Prostate gland (tissue), 2 donors: Measurements from ENCODE around the gene SLC52A3. TPM values are rescaled to one million over a fixed set of nuclear protein-coding genes. Genes with fewer than 3 reads are reported as not detected.

Source experiments
- DNase-seq: peaks from one replicate; pipeline ENCODE4 v3.0.0-alpha.2; 2019; ENCODE audit warnings: low spot score
- H3K27ac ChIP-seq, 2 donors: fragments of 200-600 bp; sonication (generic); 2 replicates each; pipeline ENCODE4 v1.5.1; 2017 to 2019
- H3K27me3 ChIP-seq: fragments of 200-600 bp; sonication (generic); replicated peaks from 2 replicates; pipeline ENCODE4 v1.5.1; 2019; ENCODE audit not compliant: insufficient read depth
- H3K36me3 ChIP-seq, 2 donors: fragments of 200-600 bp; sonication (generic); 1 replicate in 1 of 2; 2 replicates in 1 of 2; pipeline versions ENCODE4 v1.5.1 to v1.8.1; 2017 to 2019
- H3K4me1 ChIP-seq: fragments of 200-600 bp; sonication (generic); replicated peaks from 2 replicates; pipeline ENCODE4 v1.5.1; 2019
- H3K4me3 ChIP-seq, 2 donors: fragments of 200-600 bp; sonication (generic); 2 replicates each; pipeline ENCODE4 v1.5.1; 2017 to 2019
- H3K9me3 ChIP-seq: fragments of 200-600 bp; sonication (generic); 2 replicates; pipeline ENCODE4 v1.5.1; 2017
- CTCF ChIP-seq, 4 experiments: fragments of 200-600 bp in 2 of 4; fragments of 450-650 bp in 2 of 4; sonication (generic) in 2 of 4; IDR thresholded peaks; 1 replicate in 3 of 4; 2 replicates in 1 of 4; pipeline ENCODE4 v1.5.1; 2016 to 2019; ENCODE audit warnings: antibody characterized with exemption in 4 of 4, mild to moderate bottlenecking in 2 of 4, moderate library complexity in 2 of 4
- POLR2A ChIP-seq: fragments of 450-650 bp; IDR thresholded peaks from one replicate; pipeline ENCODE4 v1.6.1; 2016; ENCODE audit warnings: antibody characterized with exemption, mild to moderate bottlenecking
- POLR2AphosphoS5 ChIP-seq: sonication (generic); formaldehyde crosslinking; IDR thresholded peaks from one replicate; pipeline ENCODE4 v1.6.1; 2017; ENCODE audit warnings: antibody characterized with exemption
- WGBS: methylation state at CpG from one replicate; pipeline ENCODE4 v1.1.5; 2018; 5-methylcytosine and 5-hydroxymethylcytosine counted together
- intact Hi-C: fragments of 100-400 bp; cut with DNase I; formaldehyde crosslinking; loops from one replicate; pipeline ENCODE4 v1.14.2; 2022
- total RNA-seq, 2 donors: library from RNA; depleted of rRNA; stranded (reverse); fragments of >200 nt; gene quantifications; one replicate each; pipeline ENCODE4 v1.1.0, GENCODE V29; 2016

SLC52A3 gene
- total RNA-seq, 2 donors from 2014 or later: 34.3 to 221 TPM

- Histone ChIP-seq H3K9me3 (no peaks in the 10 kb centered on the region), H3K4me3 (no peak overlapping the region), H3K36me3 (no peaks in the 10 kb centered on the region), H3K27me3 (no peaks in the 10 kb centered on the region), H3K27ac (no peak overlapping the region), H3K4me1 (no peaks in the 10 kb centered on the region)
- TF ChIP-seq POLR2A (no peak), POLR2AphosphoS5 (no peak), CTCF (IDR thresholded peaks at IDR 0.05) (no peak)
- 93% methylated on average over 24 of the region's 24 CpGs for WGBS
- no peak for DNase-seq
- intact Hi-C loops: no loop called here
Observed at GRCh38 chr20:761418-762381, 6.6 kb downstream of the SLC52A3 start.

DNA sequence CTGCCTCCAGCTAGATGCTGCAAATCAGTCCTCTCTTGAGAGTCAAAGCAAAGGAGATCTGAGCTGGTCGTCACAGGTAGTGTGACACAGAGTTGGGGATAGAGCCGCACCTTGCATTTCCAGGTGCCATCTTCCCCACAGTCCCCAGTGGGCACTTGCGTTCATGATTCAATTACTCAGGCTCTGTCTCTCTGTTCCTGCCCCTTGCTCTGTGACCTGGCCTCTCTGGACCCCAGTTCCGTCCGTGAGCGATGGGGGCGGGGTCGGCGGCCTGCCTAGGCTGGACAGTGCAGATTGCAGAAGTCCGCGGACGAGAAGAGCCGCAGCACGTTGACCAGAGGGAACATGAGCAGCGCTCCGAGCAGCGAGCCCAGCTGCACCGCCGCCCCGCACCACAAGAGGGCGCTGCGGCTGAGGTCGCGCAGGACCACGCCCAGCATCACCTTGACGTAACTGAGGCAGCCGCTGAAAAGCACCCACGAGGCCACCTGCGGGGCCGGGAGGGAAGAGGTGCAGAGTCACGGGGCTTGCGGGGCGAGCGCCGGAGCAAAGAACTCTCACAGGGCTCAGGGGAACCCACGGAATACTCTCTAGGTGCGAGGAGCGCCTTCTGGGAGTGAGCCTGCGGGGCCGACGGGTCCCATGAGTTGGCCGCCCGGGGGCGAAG is 7.4 kb downstream of the SLC52A3 start:
- TF ChIP-seq CTCF (IDR thresholded peaks at IDR 0.05): peak; percentile 30 to 51 (median 46)
- TF ChIP-seq POLR2AphosphoS5: no peak

GRCh38 chr20:757506-757905 is 10.8 kb downstream of the SLC52A3 start:
- 44% methylated on average over 3 of the region's 3 CpGs for WGBS
- no peaks in the 10 kb centered on the region for H3K4me1 ChIP-seq
- intact Hi-C loops: no loop called here
- no peak overlapping the region for H3K27ac ChIP-seq
- TF ChIP-seq CTCF (IDR thresholded peaks at IDR 0.05) (no peak), POLR2AphosphoS5 (no peak), POLR2A (no peak)
- H3K36me3 ChIP-seq: no peaks in the 10 kb centered on the region
- no peaks in the 10 kb centered on the region for H3K27me3 ChIP-seq
- no peak overlapping the region for H3K4me3 ChIP-seq
- H3K9me3 ChIP-seq: no peaks in the 10 kb centered on the region
- DNase-seq: no peak

More for the DNA sequence above, 7.4 kb downstream of the SLC52A3 start:
- no peak for DNase-seq
- H3K4me3 ChIP-seq: no peak overlapping the region
- intact Hi-C loops: no loop called here
- WGBS: 56% methylated on average over 44 of the region's 44 CpGs
- no peaks in the 10 kb centered on the region for H3K4me1 ChIP-seq
- no peaks in the 10 kb centered on the region for H3K27me3 ChIP-seq
- H3K27ac ChIP-seq: no peak overlapping the region
- no peaks in the 10 kb centered on the region for H3K36me3 ChIP-seq
- H3K9me3 ChIP-seq: no peaks in the 10 kb centered on the region

- intact Hi-C loops: no loop called here
- WGBS: 54% methylated on average over 6 of the region's 6 CpGs
- DNase-seq: no peak
- no peak for TF ChIP-seq POLR2AphosphoS5
- TF ChIP-seq CTCF (IDR thresholded peaks at IDR 0.05): no peak
- no peak for TF ChIP-seq POLR2A
- Histone ChIP-seq H3K4me3 (no peak overlapping the region), H3K27me3 (no peaks in the 10 kb centered on the region), H3K9me3 (no peaks in the 10 kb centered on the region), H3K4me1 (no peaks in the 10 kb centered on the region), H3K36me3 (no peaks in the 10 kb centered on the region), H3K27ac (no peak overlapping the region)
Observed at GRCh38 chr20:755941-756340, 12.4 kb downstream of the SLC52A3 start.
